ENCODE results near the gene SFT2D1. TPM values are rescaled to one million over a fixed set of nuclear protein-coding genes. Genes with fewer than 3 reads are reported as not detected.

SFT2D1 gene
- total RNA-seq, 1 experiment from 2014 or later, result 119 TPM

DNA sequence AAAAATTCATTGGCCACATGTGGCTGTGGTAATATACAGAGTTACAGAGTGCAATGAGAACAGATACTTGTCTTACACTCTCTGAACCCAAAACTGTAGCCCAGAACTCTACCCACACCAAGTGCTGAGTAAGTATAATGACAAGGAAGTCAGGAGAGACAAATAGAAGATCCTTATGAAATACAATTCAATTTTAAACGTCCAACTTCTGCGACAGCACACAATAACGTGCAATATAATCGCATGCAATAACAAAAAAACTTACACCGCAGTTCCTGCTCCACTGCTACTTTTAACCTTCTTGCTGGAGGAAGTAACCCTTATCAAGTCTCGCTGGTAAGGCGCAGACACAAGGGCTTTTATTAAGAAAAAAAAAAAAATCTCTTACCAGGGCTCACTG, 881 bp downstream of the SFT2D1 start:
- H3K4me3 ChIP-seq (ENCODE audit: low read length), result peak overlapping the region; percentile 94
- DNase-seq, result peak; percentile 68
- H3K4me1 ChIP-seq (ENCODE audit: low read length), result peaks cover 27% of the 10 kb centered on the region

DNA sequence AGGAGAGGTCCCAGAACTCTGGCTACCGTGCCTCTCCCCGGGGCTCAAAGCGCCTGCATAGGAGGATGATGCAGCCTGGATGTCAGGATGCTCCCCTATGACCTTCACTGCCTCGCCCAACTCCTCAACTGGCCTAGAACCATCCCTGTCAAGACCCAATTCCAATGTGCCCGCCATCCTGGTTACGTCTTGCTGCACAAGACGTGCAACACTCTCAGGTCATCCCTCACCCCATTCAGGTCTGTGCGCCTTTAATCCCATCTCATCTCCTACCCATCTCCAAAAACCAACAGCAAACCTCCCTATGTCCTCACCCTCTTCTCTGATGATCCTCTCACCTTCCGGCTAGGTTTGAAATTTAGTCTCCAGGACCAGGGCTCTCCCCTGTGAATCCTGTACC, 3.5 kb downstream of the SFT2D1 start:
- Histone ChIP-seq H3K4me2 (ENCODE audit: low read depth, low read length, poor library complexity, severe bottlenecking) (no peak overlapping the region), H3K4me1 (ENCODE audit: low read length) (peaks cover 32% of the 10 kb centered on the region), H3K79me2 (ENCODE audit: low read length) (peaks cover 91% of the 10 kb centered on the region), H3K27ac (ENCODE audit: low read length) (no peak overlapping the region), H3K4me3 (ENCODE audit: low read length) (no peak overlapping the region), H3K9me3 (ENCODE audit: low read length) (no peaks in the 10 kb centered on the region), H3K27me3 (ENCODE audit: low read length) (no peaks in the 10 kb centered on the region), H3K9ac (ENCODE audit: low read length) (no peak overlapping the region), H3K36me3 (ENCODE audit: insufficient read depth, low read length) (peaks cover 18% of the 10 kb centered on the region; the same call in 1 of the 2 replicates), H2AFZ (ENCODE audit: low read length) (no peak overlapping the region), H3K9me2 (replicated peaks; ENCODE audit: insufficient read depth, low read length) (no peaks in the 10 kb centered on the region), H4K20me1 (ENCODE audit: insufficient read depth, low read depth, low read length) (peaks cover 15% of the 10 kb centered on the region; the same call in 1 of the 2 replicates)
- no peak for DNase-seq

More for the DNA sequence above, 881 bp downstream of the SFT2D1 start:
- peaks cover 14% of the 10 kb centered on the region; the same call in 1 of the 2 replicates for H3K36me3 ChIP-seq (ENCODE audit: insufficient read depth, low read length)
- peaks cover 65% of the 10 kb centered on the region for H3K79me2 ChIP-seq (ENCODE audit: low read length)
- no peaks in the 10 kb centered on the region for H3K27me3 ChIP-seq (ENCODE audit: low read length)
- peak overlapping the region; percentile 87 for H3K4me2 ChIP-seq (ENCODE audit: low read depth, low read length, poor library complexity, severe bottlenecking)
- no peak overlapping the region for H2AFZ ChIP-seq (ENCODE audit: low read length)
- no peaks in the 10 kb centered on the region for H3K9me3 ChIP-seq (ENCODE audit: low read length)
- peak overlapping the region; percentile 52 for H3K27ac ChIP-seq (ENCODE audit: low read length)
- H4K20me1 ChIP-seq (ENCODE audit: insufficient read depth, low read depth, low read length), result peaks cover 12% of the 10 kb centered on the region; the same call in 1 of the 2 replicates
- H3K9ac ChIP-seq (ENCODE audit: low read length), result peak overlapping the region; percentile 93
- no peaks in the 10 kb centered on the region for H3K9me2 ChIP-seq (replicated peaks; ENCODE audit: insufficient read depth, low read length)

DNA sequence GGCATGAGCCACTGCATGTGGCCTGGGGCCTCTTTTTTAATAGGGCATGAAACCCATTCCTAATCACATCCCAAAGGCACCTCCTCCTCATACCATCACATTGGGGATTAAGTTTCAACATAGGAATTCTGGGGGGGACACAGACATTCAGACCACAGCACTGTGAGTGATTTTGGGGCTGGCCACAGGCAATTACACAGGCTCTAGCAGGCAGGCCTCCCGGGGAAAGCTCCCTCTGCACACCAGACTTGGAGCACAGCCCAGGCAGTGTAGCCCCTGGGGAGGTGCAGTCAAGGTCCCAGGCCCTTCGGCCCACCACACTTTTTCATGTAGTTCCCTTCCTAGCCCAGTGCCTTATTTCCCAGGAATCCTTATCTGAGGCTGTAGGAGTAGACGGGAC, 5.5 kb downstream of the SFT2D1 start:
- Histone ChIP-seq H3K9me2 (replicated peaks; ENCODE audit: insufficient read depth, low read length) (no peaks in the 10 kb centered on the region), H3K79me2 (ENCODE audit: low read length) (peaks cover 100% of the 10 kb centered on the region), H3K27me3 (ENCODE audit: low read length) (no peaks in the 10 kb centered on the region), H3K4me3 (ENCODE audit: low read length) (no peak overlapping the region), H3K9me3 (ENCODE audit: low read length) (no peaks in the 10 kb centered on the region), H2AFZ (ENCODE audit: low read length) (no peak overlapping the region), H3K9ac (ENCODE audit: low read length) (no peak overlapping the region), H3K4me2 (ENCODE audit: low read depth, low read length, poor library complexity, severe bottlenecking) (no peak overlapping the region), H4K20me1 (ENCODE audit: insufficient read depth, low read depth, low read length) (peaks cover 19% of the 10 kb centered on the region; the same call in 1 of the 2 replicates), H3K4me1 (ENCODE audit: low read length) (peaks cover 34% of the 10 kb centered on the region), H3K36me3 (ENCODE audit: insufficient read depth, low read length) (peaks cover 18% of the 10 kb centered on the region; the same call in 1 of the 2 replicates), H3K27ac (ENCODE audit: low read length) (no peak overlapping the region)
- DNase-seq, result no peak

DNA sequence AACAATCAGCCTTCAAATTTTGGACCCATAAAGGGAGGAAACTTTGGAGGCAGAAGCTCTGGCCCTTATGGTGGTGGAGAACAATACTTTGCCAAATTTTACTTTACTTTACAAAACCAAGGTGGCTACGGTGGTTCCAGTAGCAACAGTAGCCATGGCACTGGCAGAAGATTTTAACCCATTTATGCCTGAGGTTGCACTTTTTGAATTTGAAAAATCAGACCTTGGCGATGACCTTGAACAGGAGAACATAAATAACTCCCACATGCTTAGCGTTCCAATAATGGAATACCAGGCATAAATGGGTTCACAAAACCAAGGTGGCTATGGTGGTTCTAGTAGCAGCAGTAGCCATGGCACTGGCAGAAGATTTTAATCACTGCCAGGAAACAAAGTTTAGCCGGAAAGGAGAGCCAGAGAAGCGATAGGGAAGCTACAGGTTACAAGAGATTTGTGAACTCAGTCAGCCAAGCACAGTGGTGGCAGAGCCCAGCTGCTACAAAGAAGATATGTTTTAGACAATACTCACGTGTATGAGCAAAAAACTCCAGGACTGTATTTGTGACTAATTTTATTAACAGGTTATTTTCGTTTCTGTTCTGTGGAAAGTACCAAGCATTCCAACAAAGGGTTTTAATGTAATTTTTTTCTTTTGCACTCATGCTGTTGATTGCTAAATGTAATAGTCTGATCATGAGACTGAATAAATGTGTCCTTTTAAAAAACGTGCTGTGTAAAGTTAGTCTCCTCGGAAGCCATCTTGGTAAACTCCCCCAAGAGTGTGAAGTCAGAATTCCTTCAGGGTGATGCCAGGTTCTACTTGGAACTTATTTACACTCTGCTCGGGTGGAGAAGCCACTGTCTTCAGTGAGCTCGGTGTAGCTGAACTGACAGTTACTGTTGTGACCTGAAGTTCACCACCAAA, 6.7 kb downstream of the SFT2D1 start:
- Histone ChIP-seq H3K9me2 (replicated peaks; ENCODE audit: insufficient read depth, low read length) (no peaks in the 10 kb centered on the region), H4K20me1 (ENCODE audit: insufficient read depth, low read depth, low read length) (peaks cover 18% of the 10 kb centered on the region; the same call in 1 of the 2 replicates), H3K4me1 (ENCODE audit: low read length) (peaks cover 37% of the 10 kb centered on the region), H3K9ac (ENCODE audit: low read length) (no peak overlapping the region), H3K4me3 (ENCODE audit: low read length) (no peak overlapping the region), H3K36me3 (ENCODE audit: insufficient read depth, low read length) (peaks cover 16% of the 10 kb centered on the region; the same call in 1 of the 2 replicates), H3K27me3 (ENCODE audit: low read length) (no peaks in the 10 kb centered on the region), H3K27ac (ENCODE audit: low read length) (no peak overlapping the region), H3K9me3 (ENCODE audit: low read length) (no peaks in the 10 kb centered on the region), H2AFZ (ENCODE audit: low read length) (no peak overlapping the region), H3K4me2 (ENCODE audit: low read depth, low read length, poor library complexity, severe bottlenecking) (no peak overlapping the region), H3K79me2 (ENCODE audit: low read length) (peaks cover 100% of the 10 kb centered on the region)
- no peak for DNase-seq

DNA sequence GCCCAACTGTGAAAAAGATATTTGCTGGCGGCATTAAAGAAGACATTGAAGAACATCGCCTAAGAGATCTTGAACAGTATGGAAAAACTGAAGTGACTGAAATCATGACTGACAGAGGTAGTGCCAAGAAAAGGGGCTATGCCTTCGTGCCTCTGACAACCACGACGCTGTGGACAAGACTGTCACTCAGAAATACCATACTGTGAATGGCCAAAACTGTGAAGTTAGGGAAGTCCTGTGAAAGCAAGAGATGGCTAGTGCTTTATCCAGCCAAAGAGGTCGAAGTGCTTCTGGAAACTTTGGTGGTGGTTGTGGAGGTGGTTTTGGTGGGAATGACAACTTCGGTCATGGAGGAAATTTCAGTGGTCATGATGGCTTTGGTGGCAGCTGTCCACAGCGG, 7.5 kb downstream of the SFT2D1 start:
- no peak for DNase-seq
- H3K27me3 ChIP-seq (ENCODE audit: low read length), result no peaks in the 10 kb centered on the region
- H3K4me3 ChIP-seq (ENCODE audit: low read length), result no peak overlapping the region
- H3K27ac ChIP-seq (ENCODE audit: low read length), result no peak overlapping the region
- no peaks in the 10 kb centered on the region for H3K9me2 ChIP-seq (replicated peaks; ENCODE audit: insufficient read depth, low read length)
- no peak overlapping the region for H3K9ac ChIP-seq (ENCODE audit: low read length)
- H2AFZ ChIP-seq (ENCODE audit: low read length), result no peak overlapping the region
- peaks cover 100% of the 10 kb centered on the region for H3K79me2 ChIP-seq (ENCODE audit: low read length)
- H3K36me3 ChIP-seq (ENCODE audit: insufficient read depth, low read length), result peaks cover 14% of the 10 kb centered on the region; the same call in 1 of the 2 replicates
- H3K4me2 ChIP-seq (ENCODE audit: low read depth, low read length, poor library complexity, severe bottlenecking), result no peak overlapping the region
- H3K4me1 ChIP-seq (ENCODE audit: low read length), result peaks cover 31% of the 10 kb centered on the region
- H4K20me1 ChIP-seq (ENCODE audit: insufficient read depth, low read depth, low read length), result peaks cover 14% of the 10 kb centered on the region; the same call in 1 of the 2 replicates
- H3K9me3 ChIP-seq (ENCODE audit: low read length), result no peaks in the 10 kb centered on the region

DNA sequence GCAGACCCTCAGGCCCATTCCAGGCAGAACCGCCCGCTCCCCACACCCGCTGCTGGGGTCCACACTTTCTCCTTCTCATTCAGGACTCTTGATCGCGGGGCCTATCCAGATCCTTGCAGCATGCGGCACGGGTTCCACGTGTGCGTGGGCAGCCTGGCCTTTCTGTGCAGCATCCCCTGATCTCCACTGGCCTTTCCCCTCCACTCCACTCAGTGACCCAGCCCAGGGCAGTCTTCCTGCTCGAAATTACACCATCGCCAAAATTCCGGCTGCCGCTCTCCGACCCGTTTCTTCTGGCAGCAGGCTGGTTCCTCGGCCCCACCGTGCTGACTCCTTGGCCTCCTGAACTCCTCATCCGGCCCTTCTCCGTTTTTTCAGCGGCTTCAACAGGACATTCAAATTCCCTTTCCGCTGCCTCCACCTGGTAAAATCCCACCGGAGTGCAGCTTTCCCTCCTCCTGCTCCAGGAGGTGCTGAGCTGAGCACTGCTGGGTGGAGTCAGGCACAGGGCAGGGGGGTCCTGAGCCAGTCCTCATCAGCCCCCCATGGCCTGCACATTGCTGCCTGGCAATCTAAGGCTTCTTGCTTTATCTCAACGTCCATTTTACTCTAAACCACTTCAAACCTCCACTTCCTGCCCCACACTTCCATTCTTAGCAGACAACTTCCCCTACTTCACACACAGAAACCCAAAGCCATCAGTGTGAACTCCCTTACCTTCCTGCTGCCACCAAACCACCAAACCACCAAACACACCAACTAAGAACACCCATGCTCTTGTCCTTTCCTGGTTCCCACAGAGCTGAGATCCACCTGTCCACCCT, 9.0 kb downstream of the SFT2D1 start:
- no peak for DNase-seq
- H4K20me1 ChIP-seq (ENCODE audit: insufficient read depth, low read depth, low read length), result peaks cover 13% of the 10 kb centered on the region; the same call in 1 of the 2 replicates
- H3K36me3 ChIP-seq (ENCODE audit: insufficient read depth, low read length), result peaks cover 20% of the 10 kb centered on the region; the same call in 1 of the 2 replicates

DNA sequence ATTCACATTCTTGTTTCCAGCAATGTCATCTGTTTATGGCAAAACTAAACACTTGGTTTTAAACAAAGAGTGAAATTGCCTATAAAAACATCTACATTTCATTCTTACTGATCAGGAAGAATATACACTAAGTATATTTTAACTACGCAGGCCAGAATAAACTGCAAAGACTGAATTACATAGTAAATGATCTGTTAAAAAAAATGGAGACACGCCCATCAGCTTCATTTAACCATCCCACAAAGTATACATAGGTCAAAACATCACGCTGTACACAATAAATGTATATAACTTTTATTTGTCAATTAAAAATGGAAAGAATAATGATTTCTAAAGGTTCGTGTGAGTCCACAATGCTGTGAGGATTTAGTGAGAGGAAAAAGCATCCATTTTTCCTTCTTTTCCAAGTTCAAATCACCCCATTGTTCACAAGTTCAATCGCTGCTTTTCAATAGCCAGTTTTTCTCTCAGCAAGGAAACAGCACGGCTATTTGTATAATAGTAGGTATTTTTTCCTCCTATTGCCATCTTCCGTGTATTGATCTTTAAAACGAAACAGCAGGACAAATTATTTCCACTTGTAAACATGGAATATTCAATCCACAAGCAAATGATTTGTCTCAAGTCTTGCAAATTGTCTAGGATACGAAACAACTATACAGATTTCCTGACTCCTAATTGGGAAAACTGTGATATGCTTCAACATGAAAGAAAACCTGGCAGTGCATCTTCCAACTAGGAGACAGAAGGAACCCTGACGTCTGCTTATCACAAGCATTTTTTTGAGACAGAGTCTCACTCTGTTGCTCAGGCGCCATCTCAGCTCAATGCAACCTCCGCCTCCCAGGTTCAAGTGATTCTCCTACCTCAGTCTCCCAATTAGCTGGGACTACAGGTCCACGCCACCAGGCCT, 10.6 kb downstream of the SFT2D1 start:
- Histone ChIP-seq H3K9me2 (replicated peaks; ENCODE audit: insufficient read depth, low read length) (no peaks in the 10 kb centered on the region), H4K20me1 (ENCODE audit: insufficient read depth, low read depth, low read length) (peaks cover 14% of the 10 kb centered on the region; the same call in 1 of the 2 replicates), H3K36me3 (ENCODE audit: insufficient read depth, low read length) (peaks cover 22% of the 10 kb centered on the region; the same call in 1 of the 2 replicates), H2AFZ (ENCODE audit: low read length) (no peak overlapping the region), H3K4me3 (ENCODE audit: low read length) (no peak overlapping the region), H3K27ac (ENCODE audit: low read length) (no peak overlapping the region), H3K79me2 (ENCODE audit: low read length) (peaks cover 96% of the 10 kb centered on the region), H3K9ac (ENCODE audit: low read length) (no peak overlapping the region), H3K9me3 (ENCODE audit: low read length) (no peaks in the 10 kb centered on the region), H3K4me2 (ENCODE audit: low read depth, low read length, poor library complexity, severe bottlenecking) (peak overlapping the region; percentile 33), H3K27me3 (ENCODE audit: low read length) (no peaks in the 10 kb centered on the region), H3K4me1 (ENCODE audit: low read length) (peaks cover 29% of the 10 kb centered on the region)
- no peak for DNase-seq

More for the DNA sequence above, 9.0 kb downstream of the SFT2D1 start:
- Histone ChIP-seq H3K4me1 (ENCODE audit: low read length) (peaks cover 29% of the 10 kb centered on the region), H3K27me3 (ENCODE audit: low read length) (no peaks in the 10 kb centered on the region), H3K79me2 (ENCODE audit: low read length) (peaks cover 100% of the 10 kb centered on the region), H3K4me3 (ENCODE audit: low read length) (no peak overlapping the region), H3K4me2 (ENCODE audit: low read depth, low read length, poor library complexity, severe bottlenecking) (no peak overlapping the region), H3K27ac (ENCODE audit: low read length) (no peak overlapping the region), H2AFZ (ENCODE audit: low read length) (no peak overlapping the region), H3K9ac (ENCODE audit: low read length) (no peak overlapping the region), H3K9me2 (replicated peaks; ENCODE audit: insufficient read depth, low read length) (no peaks in the 10 kb centered on the region), H3K9me3 (ENCODE audit: low read length) (no peaks in the 10 kb centered on the region)

Data from Karpas-422 (cell line).